ENCODE results near the gene RPS6KA3.

The RPS6KA3 gene

GRCh38 chrX:20204351-20204750, 62.4 kb downstream of the RPS6KA3 start:
- no peak for DNase-seq (ENCODE audit: extremely low spot score)
- ChIA-PET CTCF (no interaction called here), POLR2A (no interaction called here)
- no peak for TF ChIP-seq CTCF (IDR thresholded peaks at IDR 0.05; ENCODE audit: control extremely low read depth, extremely low read depth, low read depth, missing control alignments)

GRCh38 chrX:20197641-20198210, 69.0 kb downstream of the RPS6KA3 start:
- POLR2A ChIA-PET: no interaction called here
- no peak for TF ChIP-seq CTCF (IDR thresholded peaks at IDR 0.05; ENCODE audit: control extremely low read depth, extremely low read depth, low read depth, missing control alignments)
- CTCF ChIA-PET: no interaction called here
- DNase-seq (ENCODE audit: extremely low spot score): no peak

- CTCF ChIA-PET: no interaction called here
- TF ChIP-seq CTCF (IDR thresholded peaks at IDR 0.05; ENCODE audit: control extremely low read depth, extremely low read depth, low read depth, missing control alignments): no peak
- POLR2A ChIA-PET: no interaction called here
- DNase-seq (ENCODE audit: extremely low spot score): no peak
Measured at GRCh38 chrX:20189171-20189570, 77.5 kb downstream of the RPS6KA3 start.

GRCh38 chrX:20181598-20182329, 84.9 kb downstream of the RPS6KA3 start:
- no peak for DNase-seq (ENCODE audit: extremely low spot score)
- ChIA-PET CTCF (interaction anchor here (1.3 kb wide), 1 partner anchor 40 kb away, joined by 3 read pairs; the partner anchor contains the start of gene EIF1AX), POLR2A (no interaction called here)
- TF ChIP-seq CTCF (IDR thresholded peaks at IDR 0.05; ENCODE audit: control extremely low read depth, extremely low read depth, low read depth, missing control alignments): no peak

- ChIA-PET POLR2A (no interaction called here), CTCF (no interaction called here)
- DNase-seq (ENCODE audit: extremely low spot score): no peak
- no peak for TF ChIP-seq CTCF (IDR thresholded peaks at IDR 0.05; ENCODE audit: control extremely low read depth, extremely low read depth, low read depth, missing control alignments)
Measured at GRCh38 chrX:20177093-20177492, 89.6 kb downstream of the RPS6KA3 start.

- POLR2A ChIA-PET: no interaction called here
- CTCF ChIA-PET: interaction anchor here (1.6 kb wide), 1 partner anchor 14 kb away, joined by 3 read pairs; no protein-coding TSS in a partner anchor
- TF ChIP-seq CTCF (IDR thresholded peaks at IDR 0.05; ENCODE audit: control extremely low read depth, extremely low read depth, low read depth, missing control alignments): no peak
- no peak for DNase-seq (ENCODE audit: extremely low spot score)
Measured at GRCh38 chrX:20173856-20174255, 92.9 kb downstream of the RPS6KA3 start.
